ENCODE results near the gene KDM2A. TPM values are rescaled to one million over a fixed set of nuclear protein-coding genes. Genes with fewer than 3 reads are reported as not detected.

KDM2A gene
- total RNA-seq, 1 donor from 2014 or later, result 70.4 TPM

DNA sequence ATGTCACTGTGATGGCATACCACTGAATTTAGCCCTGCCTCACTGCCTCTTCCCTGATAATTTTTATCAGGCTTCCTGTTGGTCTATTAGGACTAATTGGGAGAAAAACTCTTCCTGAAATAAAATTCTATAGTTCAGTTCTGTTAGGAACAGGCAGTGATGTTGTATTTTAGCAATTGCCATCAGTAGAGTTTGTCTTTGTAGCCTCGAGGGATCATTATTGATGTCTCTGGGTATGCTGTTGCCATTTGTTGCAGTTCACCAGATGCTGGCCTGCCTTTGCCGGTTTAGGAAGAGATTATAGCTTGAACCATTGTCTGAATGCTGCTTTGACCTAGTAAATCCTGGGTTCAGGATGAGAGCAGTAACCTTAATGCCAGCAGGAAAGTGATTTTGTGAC is 41.0 kb downstream of the KDM2A start:
- H3K4me3 ChIP-seq (ENCODE audit: insufficient read depth, low read depth, low read length), result no peak overlapping the region
- FAIRE-seq (no peak), DNase-seq (ENCODE audit: low read depth) (no peak)
- no peak overlapping the region for H2AFZ ChIP-seq (ENCODE audit: low read depth, low read length)
- Mint-ChIP-seq H3K4me3 (ENCODE audit: unreplicated experiment) (no peak overlapping the region), H3K36me3 (ENCODE audit: low read depth, unreplicated experiment) (peaks cover 3% of the 10 kb centered on the region), H3K27ac (ENCODE audit: unreplicated experiment) (no peak overlapping the region), H3K27me3 (ENCODE audit: low read depth, unreplicated experiment) (no peaks in the 10 kb centered on the region), H3K4me1 (ENCODE audit: low read depth, unreplicated experiment) (peaks cover 3% of the 10 kb centered on the region), H3K9me3 (ENCODE audit: unreplicated experiment) (no peaks in the 10 kb centered on the region)
- H3K9me3 ChIP-seq (ENCODE audit: insufficient read depth, low read depth, low read length), result no peaks in the 10 kb centered on the region
- H3K27me3 ChIP-seq (ENCODE audit: insufficient read depth, low read length), result no peaks in the 10 kb centered on the region
- no peak overlapping the region for H3K27ac ChIP-seq (ENCODE audit: low read depth, low read length)
- peaks cover 78% of the 10 kb centered on the region for H4K20me1 ChIP-seq (ENCODE audit: insufficient read depth, low read length)
- no peak overlapping the region for H3K9ac ChIP-seq (ENCODE audit: low read length)
- TF ChIP-seq EZH2 (IDR thresholded peaks at IDR 0.05; ENCODE audit: insufficient read depth, low read length), result no peak
- TF ChIP-seq, protein P1, sequence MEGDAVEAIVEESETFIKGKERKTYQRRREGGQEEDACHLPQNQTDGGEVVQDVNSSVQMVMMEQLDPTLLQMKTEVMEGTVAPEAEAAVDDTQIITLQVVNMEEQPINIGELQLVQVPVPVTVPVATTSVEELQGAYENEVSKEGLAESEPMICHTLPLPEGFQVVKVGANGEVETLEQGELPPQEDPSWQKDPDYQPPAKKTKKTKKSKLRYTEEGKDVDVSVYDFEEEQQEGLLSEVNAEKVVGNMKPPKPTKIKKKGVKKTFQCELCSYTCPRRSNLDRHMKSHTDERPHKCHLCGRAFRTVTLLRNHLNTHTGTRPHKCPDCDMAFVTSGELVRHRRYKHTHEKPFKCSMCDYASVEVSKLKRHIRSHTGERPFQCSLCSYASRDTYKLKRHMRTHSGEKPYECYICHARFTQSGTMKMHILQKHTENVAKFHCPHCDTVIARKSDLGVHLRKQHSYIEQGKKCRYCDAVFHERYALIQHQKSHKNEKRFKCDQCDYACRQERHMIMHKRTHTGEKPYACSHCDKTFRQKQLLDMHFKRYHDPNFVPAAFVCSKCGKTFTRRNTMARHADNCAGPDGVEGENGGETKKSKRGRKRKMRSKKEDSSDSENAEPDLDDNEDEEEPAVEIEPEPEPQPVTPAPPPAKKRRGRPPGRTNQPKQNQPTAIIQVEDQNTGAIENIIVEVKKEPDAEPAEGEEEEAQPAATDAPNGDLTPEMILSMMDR (IDR thresholded peaks at IDR 0.05; ENCODE audit: insufficient read depth, low read depth, low read length), result no peak
- no peak overlapping the region for H3K4me2 ChIP-seq (ENCODE audit: low read length)
- H3K4me1 ChIP-seq (ENCODE audit: insufficient read depth, low read length), result peaks cover 3% of the 10 kb centered on the region
- H3K79me2 ChIP-seq (ENCODE audit: insufficient read depth, low read length), result peaks cover 87% of the 10 kb centered on the region
- H3K36me3 ChIP-seq (ENCODE audit: insufficient read depth, low read length), result no peaks in the 10 kb centered on the region

DNA sequence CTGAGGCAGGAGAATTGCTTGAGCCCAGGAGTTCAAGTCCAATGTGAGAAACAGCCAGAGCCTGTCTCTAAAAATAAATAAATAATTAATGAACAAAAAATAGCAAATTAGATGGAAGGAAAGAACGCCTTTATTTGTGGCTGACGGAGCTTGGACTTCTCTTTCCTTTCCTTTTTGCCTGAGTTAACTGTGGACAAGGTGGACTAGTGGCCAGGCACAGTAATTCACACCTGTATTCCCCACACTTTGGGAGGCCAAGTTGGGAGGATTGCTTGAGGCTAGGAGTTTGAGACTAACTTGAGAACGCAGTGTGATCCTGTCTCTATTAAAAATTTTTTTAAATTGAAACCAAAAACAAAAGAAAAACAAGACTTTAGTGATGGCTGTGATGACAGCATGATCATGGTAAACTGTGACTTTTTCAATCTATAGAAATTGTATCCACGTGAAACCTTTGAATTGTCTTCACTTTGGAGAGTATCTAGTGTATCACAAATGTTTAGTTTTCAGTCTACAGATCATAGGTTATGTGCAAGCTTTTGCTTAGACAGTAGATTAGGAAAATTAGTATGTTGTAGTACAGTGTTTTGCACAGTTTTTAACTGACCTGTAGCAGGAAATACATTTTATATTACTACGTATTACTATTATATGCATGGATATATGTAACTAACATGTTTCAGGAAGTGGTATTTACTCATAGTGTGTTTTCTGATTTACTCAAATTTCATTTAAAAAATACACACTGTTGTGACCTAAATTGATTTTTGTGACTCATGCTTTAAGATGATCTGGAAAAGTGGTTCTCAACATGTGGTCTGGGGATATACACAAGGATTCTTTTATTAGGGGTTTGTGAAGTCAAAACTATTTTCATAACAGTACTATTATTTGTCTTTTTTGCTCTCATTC is 42.1 kb downstream of the KDM2A start:
- DNase-seq (ENCODE audit: low read depth), result peak; percentile 45
- H3K27ac ChIP-seq (ENCODE audit: low read depth, low read length), result no peak overlapping the region
- peaks cover 90% of the 10 kb centered on the region for H3K79me2 ChIP-seq (ENCODE audit: insufficient read depth, low read length)
- H3K9ac ChIP-seq (ENCODE audit: low read length), result no peak overlapping the region
- H3K9me3 Mint-ChIP-seq (ENCODE audit: unreplicated experiment), result no peaks in the 10 kb centered on the region
- H3K27me3 ChIP-seq (ENCODE audit: insufficient read depth, low read length), result no peaks in the 10 kb centered on the region
- H3K4me1 ChIP-seq (ENCODE audit: insufficient read depth, low read length), result peaks cover 3% of the 10 kb centered on the region
- H3K4me3 ChIP-seq (ENCODE audit: insufficient read depth, low read depth, low read length), result no peak overlapping the region
- no peak overlapping the region for H3K4me3 Mint-ChIP-seq (ENCODE audit: unreplicated experiment)
- TF ChIP-seq, protein P1 (IDR thresholded peaks at IDR 0.05; ENCODE audit: insufficient read depth, low read depth, low read length), result no peak
- TF ChIP-seq EZH2 (IDR thresholded peaks at IDR 0.05; ENCODE audit: insufficient read depth, low read length), result no peak
- no peak overlapping the region for H3K27ac Mint-ChIP-seq (ENCODE audit: unreplicated experiment)
- no peak for FAIRE-seq
- peaks cover 86% of the 10 kb centered on the region for H4K20me1 ChIP-seq (ENCODE audit: insufficient read depth, low read length)
- H2AFZ ChIP-seq (ENCODE audit: low read depth, low read length), result no peak overlapping the region
- no peaks in the 10 kb centered on the region for H3K9me3 ChIP-seq (ENCODE audit: insufficient read depth, low read depth, low read length)
- peaks cover 3% of the 10 kb centered on the region for H3K36me3 Mint-ChIP-seq (ENCODE audit: low read depth, unreplicated experiment)
- H3K4me2 ChIP-seq (ENCODE audit: low read length), result peak overlapping the region; percentile 9
- H3K4me1 Mint-ChIP-seq (ENCODE audit: low read depth, unreplicated experiment), result peaks cover 3% of the 10 kb centered on the region
- no peaks in the 10 kb centered on the region for H3K27me3 Mint-ChIP-seq (ENCODE audit: low read depth, unreplicated experiment)
- no peaks in the 10 kb centered on the region for H3K36me3 ChIP-seq (ENCODE audit: insufficient read depth, low read length)

DNA sequence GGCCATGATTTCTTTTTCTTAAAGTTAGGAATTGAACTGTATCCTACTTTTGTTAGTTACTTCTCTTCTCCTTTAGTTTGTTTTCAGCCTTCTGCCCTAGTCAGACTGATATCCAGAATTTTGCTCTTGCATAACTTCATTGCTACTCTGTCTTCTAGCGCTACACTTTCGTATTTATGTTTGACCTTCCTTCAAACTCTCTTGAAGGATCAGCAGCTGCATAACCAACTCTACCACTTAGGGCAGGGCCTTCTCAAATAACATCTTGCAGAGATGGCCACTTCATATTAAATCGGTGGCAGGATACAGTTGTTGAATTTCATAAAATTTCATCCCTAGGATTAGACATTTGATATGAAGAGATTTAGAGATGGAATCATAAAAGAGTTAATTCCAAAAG is 43.9 kb downstream of the KDM2A start:
- peaks cover 91% of the 10 kb centered on the region for H3K79me2 ChIP-seq (ENCODE audit: insufficient read depth, low read length)
- no peak overlapping the region for H3K27ac ChIP-seq (ENCODE audit: low read depth, low read length)
- no peaks in the 10 kb centered on the region for H3K27me3 Mint-ChIP-seq (ENCODE audit: low read depth, unreplicated experiment)
- H3K4me3 Mint-ChIP-seq (ENCODE audit: unreplicated experiment), result no peak overlapping the region
- peaks cover 3% of the 10 kb centered on the region for H3K36me3 Mint-ChIP-seq (ENCODE audit: low read depth, unreplicated experiment)
- H3K9me3 ChIP-seq (ENCODE audit: insufficient read depth, low read depth, low read length), result no peaks in the 10 kb centered on the region
- H3K36me3 ChIP-seq (ENCODE audit: insufficient read depth, low read length), result no peaks in the 10 kb centered on the region
- no peak for FAIRE-seq
- H2AFZ ChIP-seq (ENCODE audit: low read depth, low read length), result no peak overlapping the region
- H3K4me3 ChIP-seq (ENCODE audit: insufficient read depth, low read depth, low read length), result no peak overlapping the region
- H3K9ac ChIP-seq (ENCODE audit: low read length), result no peak overlapping the region
- H3K27me3 ChIP-seq (ENCODE audit: insufficient read depth, low read length), result no peaks in the 10 kb centered on the region
- H4K20me1 ChIP-seq (ENCODE audit: insufficient read depth, low read length), result peaks cover 94% of the 10 kb centered on the region
- DNase-seq (ENCODE audit: low read depth), result no peak
- H3K9me3 Mint-ChIP-seq (ENCODE audit: unreplicated experiment), result no peaks in the 10 kb centered on the region
- peaks cover 6% of the 10 kb centered on the region for H3K4me1 ChIP-seq (ENCODE audit: insufficient read depth, low read length)
- TF ChIP-seq EZH2 (IDR thresholded peaks at IDR 0.05; ENCODE audit: insufficient read depth, low read length), result no peak
- TF ChIP-seq, protein P1 (IDR thresholded peaks at IDR 0.05; ENCODE audit: insufficient read depth, low read depth, low read length), result no peak
- H3K4me1 Mint-ChIP-seq (ENCODE audit: low read depth, unreplicated experiment), result peaks cover 11% of the 10 kb centered on the region
- H3K27ac Mint-ChIP-seq (ENCODE audit: unreplicated experiment), result no peak overlapping the region
- H3K4me2 ChIP-seq (ENCODE audit: low read length), result no peak overlapping the region

Data from astrocyte (in vitro differentiated cells and primary cell).